ENCODE data around the gene MACO1. TPM values are rescaled to one million over a fixed set of nuclear protein-coding genes. Genes with fewer than 3 reads are reported as not detected.
A peak's percentile ranks its signal among the peaks of the same experiment; 100 is the strongest.

MACO1 gene
- polyA plus RNA-seq, 1 donor: 18.1 TPM

DNA sequence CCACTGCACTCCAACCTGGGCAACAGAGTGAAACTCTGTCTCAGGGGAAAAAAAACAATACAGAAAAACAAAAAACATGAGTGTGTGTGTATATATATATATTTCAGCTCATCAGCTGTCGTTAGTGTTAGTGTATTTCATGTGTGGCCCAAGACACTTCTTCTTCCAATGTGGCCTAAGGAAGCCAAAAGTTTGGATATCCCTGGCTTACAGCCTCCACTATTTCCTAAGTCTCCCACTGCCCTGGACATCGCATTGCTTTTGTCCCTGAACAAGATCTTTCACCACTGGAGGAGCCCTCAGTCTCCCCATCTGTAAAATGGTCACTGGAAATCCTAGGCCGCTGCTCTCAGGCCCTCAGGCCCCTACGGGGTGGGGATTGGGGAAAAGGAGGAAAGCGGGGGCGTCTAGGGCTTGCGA lies 112.3 kb downstream of the MACO1 start:
- no peak for DNase-seq (ENCODE audit: low read depth)

DNA sequence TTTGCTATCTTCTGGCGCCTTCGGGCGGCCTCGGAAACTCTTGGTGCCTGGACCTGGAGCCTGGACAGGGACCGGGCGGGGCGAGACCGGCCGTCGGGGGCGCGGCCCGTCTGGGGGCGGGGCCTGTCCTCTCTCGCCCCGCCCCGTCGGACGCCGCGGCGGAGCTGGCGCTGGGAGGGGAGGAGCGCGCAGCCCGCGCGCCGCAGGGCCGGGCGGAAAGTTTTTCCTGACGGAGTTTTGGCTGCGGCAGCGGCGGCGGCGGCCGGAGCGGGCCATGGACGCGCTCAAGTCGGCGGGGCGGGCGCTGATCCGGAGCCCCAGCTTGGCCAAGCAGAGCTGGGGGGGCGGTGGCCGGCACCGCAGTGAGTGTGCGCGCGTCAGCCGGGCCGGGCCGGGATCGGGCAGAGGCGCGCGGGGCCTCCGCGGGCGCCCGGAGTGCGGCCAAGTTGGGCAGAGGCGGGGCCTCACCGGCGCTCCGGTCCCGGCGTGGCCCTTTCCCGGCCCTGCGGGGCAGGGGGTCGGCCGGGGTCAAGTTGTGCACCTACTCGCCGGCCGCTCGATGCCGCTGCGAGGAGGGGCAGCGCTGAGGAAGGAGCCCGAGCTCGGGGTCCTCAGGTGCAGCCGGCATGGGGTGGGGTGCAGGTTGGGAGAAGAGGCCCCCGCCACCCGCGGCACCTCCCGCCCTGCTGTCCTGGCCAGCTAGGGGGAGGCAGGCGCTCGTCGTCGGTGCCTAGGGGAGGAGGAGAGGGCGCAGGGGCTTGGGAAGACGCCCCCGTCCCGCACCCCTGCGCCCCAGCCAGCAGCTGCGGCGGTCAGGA lies 112.9 kb downstream of the MACO1 start, which contains the start of gene LDLRAP1:
LDLRAP1 (plus strand) TSS at position 182 of the 818 bp plus-strand sequence; CDS start at position 275, 93 bp downstream.
- DNase-seq (ENCODE audit: low read depth): peak; percentile 50

DNA sequence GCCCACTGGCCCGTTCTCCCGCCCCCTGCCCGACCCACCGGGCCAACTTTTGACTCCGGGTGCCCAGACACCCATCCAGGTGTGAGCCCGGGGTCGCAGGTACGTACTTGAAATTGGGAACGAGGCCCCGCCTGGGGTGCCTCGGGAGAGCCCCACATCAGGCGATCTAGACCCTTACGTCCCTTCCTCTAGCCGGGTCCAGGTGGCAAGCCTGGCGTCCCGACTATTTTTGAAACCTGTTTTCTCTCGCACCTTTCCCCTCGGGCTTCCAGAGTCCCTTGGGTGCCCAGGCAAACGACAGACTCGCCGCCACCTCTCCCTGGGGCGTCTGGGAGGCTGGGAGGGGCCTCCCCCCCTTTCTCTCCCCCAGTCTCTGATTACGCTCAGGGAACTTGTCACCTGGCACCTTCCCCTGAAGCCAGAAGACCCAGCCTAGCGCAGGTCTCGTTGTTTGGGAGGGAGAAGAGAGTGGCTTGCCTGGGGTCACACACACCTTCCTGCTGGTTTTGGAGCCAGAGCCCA lies 113.6 kb downstream of the MACO1 start:
- DNase-seq (ENCODE audit: low read depth): no peak

DNA sequence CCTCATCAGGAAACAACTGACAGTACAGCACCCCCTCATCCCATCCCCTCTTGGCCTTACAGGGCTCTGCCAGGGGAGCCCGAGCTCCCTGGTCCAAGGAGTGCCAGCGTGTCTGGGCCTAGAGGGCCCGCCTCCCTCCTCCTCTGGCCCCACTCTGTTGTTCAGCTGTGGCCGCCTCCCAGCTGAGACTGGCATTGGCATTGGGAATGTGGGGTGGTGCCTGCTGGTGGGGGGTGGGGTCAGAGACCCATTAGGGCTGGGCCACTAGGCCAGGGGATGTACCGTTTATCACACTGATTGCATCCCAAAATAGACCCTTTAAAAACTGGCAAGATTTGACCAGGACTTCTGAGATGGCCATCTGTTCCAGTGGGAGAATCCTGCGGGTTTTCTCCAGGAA lies 114.1 kb downstream of the MACO1 start:
- DNase-seq (ENCODE audit: low read depth): no peak

DNA sequence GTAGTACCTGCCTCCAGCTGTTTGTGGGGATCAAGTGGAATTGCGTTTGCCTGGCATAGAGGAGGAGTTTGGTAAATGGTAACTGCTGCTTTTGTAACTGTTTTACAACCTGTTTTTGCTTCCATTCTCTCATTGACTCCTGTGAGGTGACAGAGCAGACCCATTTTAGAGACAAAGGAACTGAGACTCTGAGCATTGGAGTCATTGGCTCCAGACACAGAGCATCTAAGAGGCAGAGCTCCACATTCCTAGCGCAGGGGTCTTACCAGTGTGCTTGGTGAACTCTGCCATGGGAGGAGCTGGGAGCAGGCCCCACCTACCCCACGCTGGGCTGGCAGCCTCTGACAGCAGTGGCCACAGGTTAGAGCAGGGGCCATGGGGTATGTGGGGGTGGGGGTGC lies 115.1 kb downstream of the MACO1 start:
- no peak for DNase-seq (ENCODE audit: low read depth)

DNA sequence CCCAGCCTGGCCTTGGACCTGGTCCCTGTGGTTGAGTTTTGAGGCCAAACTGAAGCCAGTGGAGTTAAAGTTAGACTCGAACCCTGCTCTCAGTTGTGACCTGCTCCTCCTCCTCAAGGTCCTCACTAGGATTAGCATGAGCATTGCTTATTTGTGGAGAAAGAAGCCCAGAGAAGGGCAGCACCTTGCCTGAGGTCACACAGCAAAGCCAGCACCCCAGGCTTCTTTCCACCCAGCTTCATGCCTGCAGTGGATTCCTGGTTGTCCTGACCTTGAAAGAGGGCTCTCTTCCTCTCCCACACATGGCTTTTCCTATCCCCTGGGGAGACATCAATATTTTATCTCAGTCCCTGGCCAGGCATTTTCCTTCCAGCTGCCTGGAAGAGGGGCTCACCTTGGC lies 115.5 kb downstream of the MACO1 start:
- no peak for DNase-seq (ENCODE audit: low read depth)

DNA sequence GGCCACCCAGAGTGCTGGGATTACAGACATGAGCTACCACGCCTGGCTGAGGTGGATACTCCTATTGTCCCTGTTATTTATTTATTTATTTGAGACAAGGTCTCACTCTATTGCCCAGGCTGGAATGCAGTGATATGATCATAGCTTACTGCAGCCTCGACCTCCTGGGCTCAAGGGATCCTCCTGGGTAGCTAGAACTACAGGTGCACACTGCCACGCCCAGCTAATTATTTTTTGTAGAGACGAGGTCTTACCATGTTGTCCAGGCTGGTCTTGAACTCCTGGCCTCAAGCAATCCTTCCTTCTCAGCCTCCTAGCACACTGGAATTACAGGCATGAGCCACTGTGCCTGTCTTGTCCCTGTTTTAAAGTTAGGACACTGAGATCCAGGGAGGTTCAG lies 117.9 kb downstream of the MACO1 start:
- DNase-seq (ENCODE audit: low read depth): no peak

DNA sequence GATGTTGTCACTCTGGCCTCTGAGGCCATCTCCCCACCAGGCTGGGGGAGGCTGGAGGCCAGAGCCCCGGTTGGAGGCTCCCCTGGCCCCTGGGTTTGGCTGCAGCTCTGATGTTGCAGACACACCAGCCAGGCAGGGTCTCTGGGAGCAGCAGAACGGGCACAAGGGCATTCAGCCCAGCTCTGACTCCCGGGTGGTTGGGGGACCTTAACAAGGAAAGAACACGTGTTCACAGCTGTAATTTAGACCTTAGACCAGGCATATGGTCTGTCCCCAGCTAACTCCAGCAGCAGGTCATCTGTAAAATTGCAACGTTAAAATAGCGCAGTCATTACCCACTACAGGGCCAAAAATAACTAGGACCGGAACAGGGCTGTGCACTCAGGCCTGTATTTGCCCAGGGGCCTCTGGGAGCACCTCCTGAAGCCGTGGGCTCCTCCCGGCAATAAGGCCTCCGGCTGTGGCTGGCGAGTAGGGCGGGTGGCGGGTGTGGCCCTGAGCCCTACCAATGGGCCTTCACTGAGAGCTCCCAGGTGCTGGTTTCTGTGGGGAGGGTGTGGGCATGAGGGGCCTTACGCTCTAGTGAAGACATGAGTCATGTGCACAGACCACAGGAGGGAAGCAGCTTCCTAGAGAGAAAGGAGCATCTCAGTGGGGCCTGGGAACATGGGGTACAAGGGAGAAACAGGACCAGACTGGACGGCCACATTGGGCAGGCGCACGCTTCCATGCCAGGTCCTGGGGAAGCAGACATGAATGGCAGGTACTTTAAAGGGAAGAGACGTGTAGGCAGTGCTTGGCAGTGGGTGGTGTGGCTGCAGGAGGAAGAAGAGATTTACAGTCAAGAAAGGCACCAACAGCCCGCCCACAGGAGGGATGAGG lies 118.8 kb downstream of the MACO1 start:
- no peak for DNase-seq (ENCODE audit: low read depth)

Other genes with a start within 250 kb of the MACO1 start
- gene SYF2, start 198.4 kb upstream of the MACO1 start, polyA plus RNA-seq (ENCODE audit: insufficient read length): 56.5 TPM
- 68.6 TPM for gene RSRP1, start 183.4 kb upstream of the MACO1 start, polyA plus RNA-seq (ENCODE audit: insufficient read length)
- gene RHD, start 158.4 kb upstream of the MACO1 start, polyA plus RNA-seq (ENCODE audit: insufficient read length): 1.0 TPM
- 55.1 TPM for gene TMEM50A, start 92.6 kb upstream of the MACO1 start, polyA plus RNA-seq (ENCODE audit: insufficient read length)
- gene RHCE, start 10.1 kb upstream of the MACO1 start, polyA plus RNA-seq (ENCODE audit: insufficient read length): 0.53 TPM
- 11.5 TPM for gene LDLRAP1, start 112.7 kb downstream of the MACO1 start, polyA plus RNA-seq (ENCODE audit: insufficient read length)
- gene MAN1C1, start 185.9 kb downstream of the MACO1 start, polyA plus RNA-seq (ENCODE audit: insufficient read length): 9.6 TPM

All from forelimb muscle (tissue), 1 donor.